NCI-H2196 (cell line): ENCODE measurements around the gene LRRC30.
"Not testable (repeated sequence)": the region's sequence is repeated elsewhere in the genome, so short reads cannot be mapped to it uniquely, and the experiment has no call there.

Source experiments
- DNase-seq: peaks from one replicate; lab custom pipeline; 2025; ENCODE audit not compliant: unreplicated experiment; lab: John Stamatoyannopoulos, UW

LRRC30 gene

DNA sequence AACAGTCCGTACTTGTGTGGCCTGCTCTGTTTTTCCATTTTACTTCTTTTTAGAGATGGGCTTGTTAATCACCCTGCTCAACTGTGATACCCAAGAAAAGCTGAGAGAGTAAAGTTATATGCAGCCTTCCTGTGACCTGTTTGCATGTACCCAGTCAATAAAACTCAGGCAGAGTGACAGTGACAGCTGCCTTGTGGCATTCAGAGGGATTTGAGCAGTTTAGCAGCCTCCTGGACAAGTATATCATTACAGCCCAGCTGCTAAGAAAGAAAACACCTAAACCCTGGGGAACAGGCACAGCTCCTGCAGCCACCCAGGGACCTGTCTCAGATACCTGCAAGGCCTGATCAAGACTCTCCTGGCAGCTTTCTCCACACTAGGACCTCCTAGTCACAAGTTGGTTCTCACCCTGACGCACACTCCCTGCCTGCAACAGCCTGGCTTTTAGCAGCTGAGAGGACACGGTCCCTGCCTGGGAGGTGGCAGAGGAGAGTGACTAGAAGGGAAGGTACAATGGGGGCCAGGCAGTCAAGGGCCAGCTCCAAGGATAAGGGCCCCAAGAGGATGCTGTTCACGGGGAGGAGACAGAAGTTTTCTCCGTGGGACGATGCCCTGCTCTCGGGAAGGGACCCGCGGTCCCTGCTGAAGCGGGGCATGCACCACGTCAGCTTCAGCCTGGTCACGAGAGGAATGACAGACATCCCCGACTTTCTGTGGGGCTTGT, at the start of gene LRRC30:
TSS of gene LRRC30 (plus strand) at position 464 of the 724 bp plus-strand sequence. CDS start at position 514, 50 bp downstream.
- no peak for DNase-seq

DNA sequence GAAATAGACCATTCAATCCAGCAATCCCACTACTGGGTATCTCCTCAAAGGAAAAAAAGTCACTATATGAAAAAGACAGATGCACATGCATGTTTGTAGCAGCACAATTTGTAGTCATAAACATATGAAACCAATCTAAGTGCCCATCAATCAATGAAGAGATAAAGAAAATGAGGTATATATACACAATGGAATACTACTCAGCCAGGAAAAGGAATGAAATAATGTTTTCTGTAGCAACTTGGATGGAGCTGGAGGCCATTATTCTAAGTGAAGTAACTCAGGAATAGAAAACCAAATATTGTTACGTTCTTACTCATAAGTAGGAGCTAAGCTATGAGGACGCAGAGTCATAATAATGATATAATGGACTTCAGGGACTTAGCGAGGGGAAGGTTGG, 45.2 kb upstream of the LRRC30 start:
- DNase-seq: no peak

DNA sequence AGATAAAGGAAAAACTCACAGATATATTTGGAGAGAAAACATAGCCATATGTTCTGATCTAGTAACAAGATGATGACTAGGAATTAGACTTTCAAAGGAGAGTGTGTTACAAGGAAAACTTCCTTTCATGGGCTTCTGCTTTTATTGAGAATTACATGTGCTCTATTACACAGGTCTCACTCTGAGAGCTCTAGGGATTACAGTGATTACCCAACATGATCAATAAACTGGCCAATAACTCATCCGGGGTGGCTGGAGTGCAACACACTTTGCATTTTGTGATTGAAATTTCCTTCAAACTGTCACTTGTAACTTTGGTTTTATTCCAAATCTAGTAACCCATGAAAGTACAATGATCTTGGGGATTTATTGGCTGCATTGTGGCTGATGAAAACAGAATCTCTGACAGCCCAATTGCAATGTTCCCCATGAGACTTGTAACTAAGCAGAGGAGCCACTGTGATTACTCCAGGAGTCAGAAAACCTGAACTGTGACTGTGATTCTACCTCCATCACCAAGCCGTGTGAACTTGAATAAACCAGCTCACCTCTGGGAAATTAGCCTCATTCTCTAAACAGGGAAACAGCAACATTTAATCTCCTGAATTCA, 40.2 kb upstream of the LRRC30 start:
- no peak for DNase-seq

DNA sequence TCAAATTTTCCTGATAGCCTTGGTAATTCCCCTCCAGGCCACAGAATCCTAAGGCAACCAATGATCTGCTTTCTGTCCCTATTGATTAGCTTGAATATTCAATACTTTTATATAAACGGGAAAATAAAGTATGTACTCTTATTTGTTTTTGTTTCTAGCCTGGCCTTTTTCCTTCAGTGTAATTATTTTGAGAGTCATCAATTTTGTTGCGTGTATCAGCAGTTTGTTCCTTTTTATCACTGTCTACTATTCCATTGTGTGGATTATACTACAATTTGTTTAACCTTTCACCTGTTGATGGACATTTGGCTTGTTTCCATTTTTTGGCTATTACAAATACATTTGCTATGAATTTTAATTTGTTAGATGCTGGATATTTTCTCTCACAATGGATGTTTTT, 39.2 kb upstream of the LRRC30 start:
- no peak for DNase-seq

DNA sequence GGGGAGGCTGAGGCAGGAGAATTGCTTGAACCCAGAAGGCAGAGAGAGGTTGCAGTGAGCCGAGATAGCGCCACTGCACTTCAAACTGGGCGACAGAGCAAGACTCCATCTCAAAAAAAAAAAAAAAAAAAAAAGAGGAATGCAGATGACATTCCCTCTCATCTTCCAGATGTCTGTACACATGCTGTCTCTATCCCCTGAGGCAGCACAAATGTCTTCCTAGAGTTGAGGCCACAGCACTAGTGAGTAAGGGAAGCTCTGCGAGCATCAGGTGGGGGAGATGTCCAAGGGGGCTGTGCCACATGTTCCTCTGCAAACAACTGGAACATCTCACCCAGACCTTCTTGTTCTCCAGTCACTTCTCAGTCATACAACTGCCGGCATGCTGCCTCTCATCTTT, 35.6 kb upstream of the LRRC30 start:
- no peak for DNase-seq

DNA sequence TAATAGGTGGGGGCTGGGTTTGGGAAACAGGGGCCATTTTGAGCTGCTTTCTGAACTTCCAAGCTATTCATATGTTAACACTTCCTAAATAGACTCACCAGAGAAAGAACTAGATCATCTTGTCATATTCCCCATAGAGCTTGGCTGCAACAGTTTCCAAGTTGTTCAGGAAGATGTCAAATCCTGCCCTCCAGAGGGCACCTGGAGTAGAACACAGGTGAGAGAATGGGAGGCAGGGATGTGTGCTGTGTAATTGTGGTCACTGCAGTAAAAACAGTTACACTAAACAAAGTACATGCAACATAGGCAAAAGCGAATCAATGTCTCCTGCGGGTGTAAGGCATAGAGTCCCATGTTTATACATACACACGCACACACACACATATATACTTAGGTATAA, 34.5 kb upstream of the LRRC30 start:
- no peak for DNase-seq

DNA sequence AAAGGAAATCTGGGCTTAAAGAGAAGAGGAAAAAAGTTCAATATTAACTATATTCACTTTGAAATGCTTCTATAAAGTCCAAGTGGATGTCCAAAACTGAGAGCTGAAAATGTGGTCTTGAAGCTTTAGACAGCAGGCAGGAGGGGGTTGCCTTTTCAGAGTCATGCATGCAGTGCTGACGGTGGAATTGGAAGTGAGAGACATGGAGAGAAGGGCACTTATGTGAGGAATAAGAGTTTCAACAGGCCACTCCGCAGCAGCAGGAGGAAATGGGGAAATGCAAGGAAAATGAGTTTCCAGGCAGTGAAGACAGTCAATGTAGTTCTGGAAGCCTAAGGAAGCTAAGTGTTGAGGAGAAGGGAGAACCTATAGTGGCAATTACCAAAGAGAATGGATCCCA, 33.0 kb upstream of the LRRC30 start:
- DNase-seq: no peak

DNA sequence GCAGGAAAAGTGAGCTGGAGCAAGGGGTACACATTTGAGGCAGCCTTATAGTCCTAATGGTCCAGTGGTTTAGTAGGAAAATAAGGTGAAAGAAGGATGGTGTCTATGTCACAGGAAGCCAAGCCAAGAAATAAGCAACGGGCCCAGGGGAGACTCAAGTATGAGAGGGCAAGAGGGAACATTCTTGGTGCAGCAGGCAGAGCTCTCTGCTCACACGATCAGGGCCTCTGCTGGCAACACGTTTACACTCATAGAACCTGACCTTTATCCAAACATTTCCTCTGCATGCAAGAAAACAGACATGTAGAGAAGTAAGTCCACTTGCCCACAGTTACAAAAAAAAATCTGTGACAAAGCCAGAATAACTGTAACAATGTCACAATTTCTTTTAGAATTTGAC, 32.6 kb upstream of the LRRC30 start:
- no peak for DNase-seq

DNA sequence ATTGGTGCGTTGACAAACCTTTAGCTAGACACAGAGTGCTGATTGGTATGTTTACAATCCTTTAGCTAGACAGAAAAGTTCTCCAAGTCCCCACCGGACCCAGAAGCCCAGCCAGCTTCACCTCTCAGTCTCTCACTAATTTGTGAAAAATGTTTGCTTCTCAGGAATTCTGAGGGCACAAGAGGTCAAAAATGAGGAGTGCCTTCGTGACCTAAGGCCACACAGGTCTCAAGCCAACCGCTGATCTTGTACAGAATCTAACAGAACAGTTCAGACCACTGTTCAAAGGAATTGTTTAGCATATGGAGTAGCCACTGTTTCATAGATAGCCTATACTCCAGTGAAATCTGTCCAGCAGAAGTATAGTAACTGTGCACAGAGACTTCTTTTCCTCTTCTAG, 29.8 kb upstream of the LRRC30 start:
- DNase-seq: no peak

DNA sequence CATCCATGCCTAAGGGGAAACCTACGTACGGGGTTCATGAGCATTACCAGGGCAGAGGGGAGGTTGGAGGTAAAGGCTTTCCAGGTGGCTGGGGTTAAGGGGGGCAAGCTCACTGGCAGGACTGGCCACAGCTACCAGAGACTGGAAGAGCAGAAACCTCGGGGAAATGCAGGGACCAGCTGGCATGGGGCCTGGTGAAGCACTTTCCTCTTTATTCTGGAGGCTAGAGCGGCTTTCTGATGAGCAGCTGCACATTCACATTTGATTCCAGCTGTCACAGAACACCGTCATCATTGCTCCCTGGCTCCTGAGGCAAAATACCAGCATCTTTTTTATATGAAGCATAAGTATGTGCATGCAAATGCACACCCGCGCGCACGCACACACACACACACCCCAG, 28.7 kb upstream of the LRRC30 start:
- no peak for DNase-seq

DNA sequence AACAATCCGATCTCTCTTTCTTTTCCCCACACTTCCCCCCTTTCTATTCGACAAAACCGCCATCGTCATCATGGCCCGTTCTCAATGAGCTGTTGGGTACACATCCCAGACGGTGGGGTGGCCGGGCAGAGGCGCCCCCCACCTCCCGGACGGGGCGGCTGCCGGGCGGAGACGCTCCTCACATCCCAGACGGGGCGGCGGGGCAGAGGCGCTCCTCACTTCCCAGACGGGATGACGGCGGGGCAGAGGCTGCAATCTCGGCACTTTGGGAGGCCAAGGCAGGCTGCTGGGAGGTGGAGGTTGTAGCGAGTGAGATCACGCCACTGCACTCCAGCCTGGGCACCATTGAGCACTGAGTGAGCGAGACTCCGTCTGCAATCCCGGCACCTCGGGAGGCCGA, 27.3 kb upstream of the LRRC30 start:
- not testable (repeated sequence) for DNase-seq

DNA sequence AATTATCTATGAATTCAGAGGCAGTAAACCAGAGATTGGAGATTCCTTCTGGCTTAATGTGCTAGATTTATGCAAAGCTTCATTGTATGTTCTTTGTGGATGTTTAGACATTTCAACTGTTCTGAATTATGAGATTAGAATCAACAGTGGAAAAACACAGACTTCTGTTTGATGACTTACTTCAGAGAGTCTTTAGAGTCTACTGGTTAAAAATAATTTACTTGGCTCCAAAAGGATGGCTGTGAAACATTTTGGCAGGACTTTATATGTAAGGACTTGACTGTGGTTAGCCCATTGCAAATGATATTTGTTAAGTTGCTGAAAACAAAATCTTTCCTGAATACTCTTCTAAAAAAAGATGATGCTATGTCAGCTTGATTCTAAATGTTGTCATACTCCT, 25.5 kb upstream of the LRRC30 start:
- no peak for DNase-seq

DNA sequence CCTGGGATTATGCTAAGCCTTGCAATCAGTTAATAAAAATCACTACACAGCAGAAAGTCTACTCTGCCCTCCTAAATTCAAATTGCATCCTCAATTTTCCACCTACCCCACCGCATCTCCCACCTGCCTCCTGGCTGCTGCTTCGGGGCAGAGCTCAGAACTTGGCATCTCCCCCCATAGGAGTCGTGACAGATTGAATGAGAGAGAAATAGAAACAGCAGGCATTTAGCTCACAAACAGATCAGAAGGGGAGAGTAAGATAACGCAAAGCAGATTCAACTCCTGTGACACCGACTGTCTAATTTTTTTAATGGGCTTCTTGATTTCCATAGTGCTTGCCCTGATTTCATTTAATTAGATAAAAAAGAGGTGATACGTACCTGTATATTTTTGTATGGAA, 24.7 kb upstream of the LRRC30 start:
- no peak for DNase-seq

DNA sequence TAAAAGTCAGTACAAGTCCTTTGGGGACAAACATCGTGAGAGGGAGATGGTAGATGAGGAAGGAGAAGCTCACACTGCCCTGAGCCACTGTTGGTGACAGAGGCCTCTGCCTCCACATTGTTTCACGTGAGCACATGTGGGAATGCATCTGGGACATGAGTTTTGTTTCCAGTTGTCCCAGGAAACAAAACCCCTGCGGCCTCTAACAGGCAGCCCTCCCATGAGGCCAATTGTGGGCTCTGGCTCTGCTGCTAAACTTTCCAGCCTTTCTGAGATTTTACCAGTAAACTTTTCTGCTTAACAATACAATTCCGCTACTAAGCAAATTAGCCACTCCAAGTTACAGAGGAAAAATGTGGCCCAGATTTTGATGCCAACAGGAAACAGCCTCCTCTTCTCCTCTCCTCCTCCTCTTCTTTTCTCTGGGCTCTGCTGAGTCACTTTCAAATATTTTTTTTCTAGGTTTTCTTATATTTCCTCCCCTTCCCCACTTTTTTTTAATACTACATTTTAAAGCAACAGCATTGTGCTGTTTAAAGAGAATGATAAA, 23.4 kb upstream of the LRRC30 start:
- no peak for DNase-seq

DNA sequence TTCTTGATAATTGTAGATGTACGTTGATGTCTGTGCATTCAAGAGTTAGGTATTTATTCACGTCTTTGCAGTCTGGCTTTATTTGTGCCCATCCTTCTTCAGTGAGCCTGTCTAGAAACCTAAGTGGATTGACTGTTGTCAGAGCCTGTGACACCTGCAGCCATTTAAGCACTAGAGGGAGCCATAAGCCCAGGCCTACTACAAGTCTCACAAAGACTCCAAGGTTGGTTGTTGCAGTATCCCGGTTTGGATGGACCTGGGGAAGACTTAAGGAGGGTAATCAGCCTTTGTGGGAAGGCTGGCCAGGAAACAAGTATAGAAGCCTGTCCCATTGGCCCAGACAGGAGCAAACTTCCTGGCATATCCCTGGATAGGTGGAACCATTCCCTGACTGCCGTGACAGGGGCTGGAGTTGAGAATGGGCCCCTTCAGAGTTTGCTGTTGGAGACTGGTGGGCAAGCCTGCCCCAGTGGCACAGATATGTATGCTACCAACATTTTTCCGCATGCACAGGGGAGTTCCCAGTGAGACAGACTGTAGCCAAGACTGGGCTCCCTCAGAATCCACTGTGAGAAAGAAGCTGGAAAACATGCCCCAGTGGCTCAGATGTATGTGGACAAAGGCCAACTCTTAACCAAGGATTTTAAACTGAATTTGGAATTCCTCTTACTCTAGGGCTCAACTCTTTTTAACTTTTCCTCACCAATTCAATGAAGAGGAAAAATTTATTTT, 9.3 kb upstream of the LRRC30 start:
- peak; percentile 86 for DNase-seq

DNA sequence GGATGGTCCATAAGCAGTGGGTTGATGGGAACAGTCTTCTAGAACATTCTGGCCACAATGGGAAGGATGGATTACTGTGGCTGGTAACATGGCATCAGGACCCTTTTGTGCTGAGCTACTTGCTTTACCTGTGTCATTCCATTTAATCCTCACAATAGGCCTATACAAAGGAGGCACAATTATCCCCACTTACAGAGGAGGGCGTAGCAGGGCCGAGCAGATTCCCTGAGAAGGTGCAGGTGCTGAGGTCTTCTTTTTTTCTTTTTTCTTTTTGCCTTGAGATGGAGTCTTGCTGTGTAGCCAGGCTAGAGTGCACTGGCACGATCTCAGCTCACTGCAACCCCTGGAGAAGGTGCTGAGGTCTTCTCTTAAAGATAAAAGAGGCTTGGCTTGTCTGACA, 6.7 kb upstream of the LRRC30 start:
- DNase-seq: no peak

DNA sequence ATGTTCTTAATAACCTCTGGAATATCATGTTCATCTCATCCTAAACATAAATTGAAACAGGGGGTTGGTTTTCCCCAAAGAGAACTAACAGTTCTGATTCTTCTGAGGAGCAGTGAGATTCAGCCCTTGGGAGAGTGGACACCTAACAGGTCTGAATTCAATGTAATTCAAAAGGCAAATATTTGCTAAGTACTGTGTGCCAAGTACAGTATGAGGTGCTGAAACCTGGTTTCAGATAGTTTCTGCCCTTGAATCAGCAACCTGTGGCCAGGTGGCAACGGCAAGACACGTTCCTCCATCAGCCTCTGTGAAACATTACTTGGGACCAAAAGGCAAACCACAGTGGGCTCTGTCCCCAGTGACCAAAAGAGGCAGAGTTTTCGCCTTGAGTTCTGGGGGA, 1.3 kb downstream of the LRRC30 start:
- peak; percentile 24 for DNase-seq

DNA sequence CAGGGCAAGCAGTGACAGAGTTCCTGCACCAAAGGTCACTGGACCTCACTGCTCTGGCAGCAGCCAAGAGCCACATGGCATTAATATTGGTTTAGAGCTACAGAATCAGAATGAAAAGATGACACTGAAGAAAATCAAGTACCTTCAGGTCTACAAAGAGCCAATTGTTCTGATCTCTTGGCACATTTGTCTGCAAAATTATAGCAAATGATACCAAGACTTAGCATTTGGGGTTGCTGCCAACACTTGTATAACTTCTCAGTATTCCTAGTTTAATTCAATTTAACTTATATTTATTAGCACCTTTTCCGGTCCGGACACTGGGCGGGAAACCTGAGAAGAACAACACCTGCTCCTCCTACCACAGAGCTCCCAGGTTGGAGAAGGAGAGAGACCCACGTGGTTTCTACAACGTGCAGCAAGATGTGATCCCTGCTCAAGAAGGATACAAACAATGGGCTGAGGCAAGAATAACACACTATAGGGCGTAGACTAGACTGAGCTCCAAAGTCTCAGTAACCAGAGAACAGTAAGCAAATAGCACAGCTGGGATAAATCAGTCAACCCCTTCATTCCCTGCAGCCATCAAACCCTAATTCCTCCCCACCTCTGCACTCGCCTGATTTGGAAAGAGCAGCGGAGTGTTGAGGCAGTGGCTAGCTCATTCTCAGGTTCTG, 2.4 kb downstream of the LRRC30 start:
- DNase-seq: peak; percentile 86

DNA sequence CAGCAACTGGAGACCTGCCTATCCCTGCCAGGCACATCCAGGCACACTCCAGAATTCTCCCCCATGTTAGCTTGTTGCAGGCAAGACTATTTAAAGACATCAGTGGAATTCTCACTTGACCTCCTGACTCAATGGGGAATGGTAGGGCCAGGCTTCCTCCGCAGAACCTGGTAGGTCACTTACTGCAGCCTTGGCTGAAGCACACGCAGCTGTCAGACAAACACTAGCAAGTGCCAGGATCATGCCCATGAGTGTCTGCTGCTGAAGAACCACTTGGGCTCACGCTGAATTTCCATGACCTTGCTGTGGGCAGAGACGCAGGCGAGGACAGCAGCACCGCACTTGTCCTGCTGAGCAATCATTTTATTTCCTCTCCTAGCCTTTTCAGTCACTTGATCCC, 3.2 kb downstream of the LRRC30 start:
- DNase-seq: peak; percentile 58

DNA sequence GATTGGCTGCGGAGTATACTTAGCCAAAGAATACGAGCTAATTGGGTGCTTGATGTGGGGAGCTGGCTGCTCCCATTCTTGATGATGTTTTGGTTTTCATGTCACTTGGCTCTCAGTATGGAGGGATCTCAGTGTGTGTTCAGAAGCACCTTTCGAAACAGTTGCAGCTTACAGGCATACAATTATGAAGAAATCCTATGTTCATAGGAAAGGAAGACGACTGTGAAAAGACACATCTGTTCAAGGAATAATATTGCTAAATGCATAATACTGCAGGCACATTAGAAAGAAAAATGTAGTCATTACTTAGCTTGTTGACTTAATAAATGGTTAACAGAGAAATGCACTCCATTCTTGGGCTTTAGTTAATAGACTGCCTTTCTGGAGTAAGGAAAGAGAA, 4.1 kb downstream of the LRRC30 start:
- DNase-seq: no peak

DNA sequence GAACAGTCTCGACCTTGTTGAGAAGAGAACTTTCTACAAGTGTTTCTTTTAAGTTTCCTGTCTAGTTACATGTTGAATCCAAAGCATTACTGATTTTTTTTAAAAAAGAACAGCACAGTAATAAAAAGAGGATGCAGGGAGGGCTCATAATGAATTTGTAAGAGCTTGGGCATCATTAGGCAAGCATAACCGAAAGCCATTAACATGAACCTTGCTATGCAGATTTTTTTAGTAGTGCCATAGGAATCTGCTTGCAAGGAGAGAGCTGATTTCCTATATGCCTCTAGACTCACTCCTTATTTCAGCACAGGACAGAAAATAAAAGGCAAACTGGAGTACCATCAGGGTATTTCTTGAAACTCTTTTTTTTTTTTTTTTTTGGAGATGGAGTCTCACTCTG, 5.2 kb downstream of the LRRC30 start:
- DNase-seq: no peak
